H1 (cell line): Measurements from ENCODE around the gene L3MBTL3. TPM values are rescaled to one million over a fixed set of nuclear protein-coding genes. Genes with fewer than 3 reads are reported as not detected.

ENCODE experiments used
- CTCF ChIA-PET: fragments of 300-600 bp; sonication (Branson Sonifier 250); formaldehyde crosslinking; loops from one replicate; lab custom pipeline; 2021; ENCODE audit not compliant: partially characterized antibody; lab: Charles Lee
- POLR2A ChIA-PET: fragments of 300-600 bp; sonication (Branson Sonifier 250); formaldehyde crosslinking; loops from one replicate; lab custom pipeline; 2021; ENCODE audit warnings: inconsistent platforms; ENCODE audit not compliant: partially characterized antibody; lab: Charles Lee
- DNase-seq, 2 experiments: peaks; one replicate each; pipeline versions ENCODE4 v3.0.0 to v3.0.0-alpha.2; 2010 to 2022; ENCODE audit warnings: low spot score in 2 of 2, low read depth in 1 of 2, mixed read lengths in 1 of 2
- FAIRE-seq: peaks from 2 replicates; lab custom pipeline; 2011; peaks lifted over from hg19 to GRCh38; lab: Jason Lieb, UNC
- H2AFZ ChIP-seq: 2 replicates; pipeline ENCODE4 v1.8.1; 2012; ENCODE audit warnings: low read length, inconsistent platforms
- H2AK5ac ChIP-seq: 2 replicates; pipeline ENCODE4 v1.6.1; 2013; ENCODE audit warnings: low read depth, low read length
- H2BK120ac ChIP-seq: replicated peaks from 2 replicates; pipeline ENCODE3; 2013; ENCODE audit warnings: low read depth, low read length, inconsistent platforms
- H2BK12ac ChIP-seq: 2 replicates; pipeline ENCODE4 v1.6.1; 2013; ENCODE audit warnings: low read depth, low read length
- H2BK15ac ChIP-seq: 2 replicates; pipeline ENCODE4 v1.6.1; 2013; ENCODE audit warnings: low read length
- H2BK20ac ChIP-seq: 2 replicates; pipeline ENCODE4 v1.6.1; 2013; ENCODE audit warnings: low read length
- H2BK5ac ChIP-seq: 2 replicates; pipeline ENCODE4 v1.6.1; 2013; ENCODE audit warnings: low read depth, low read length
- H3K14ac ChIP-seq: 2 replicates; pipeline ENCODE4 v1.6.1; 2013; ENCODE audit warnings: inconsistent platforms; ENCODE audit not compliant: insufficient read length
- H3K18ac ChIP-seq: 2 replicates; pipeline ENCODE4 v1.6.1; 2013; ENCODE audit warnings: low read length; ENCODE audit errors: extremely low read depth
- H3K23ac ChIP-seq: 2 replicates; pipeline ENCODE4 v1.6.1; 2013; ENCODE audit warnings: inconsistent platforms; ENCODE audit not compliant: insufficient read length
- H3K23me2 ChIP-seq: 2 replicates; pipeline ENCODE4 v1.6.1; 2013; ENCODE audit warnings: low read depth, low read length
- H3K27ac ChIP-seq: 2 replicates; pipeline ENCODE4 v1.6.1; 2011; ENCODE audit warnings: low read depth, low read length, inconsistent platforms
- H3K27me3 ChIP-seq, 4 experiments: replicated peaks in 1 of 4; 1 replicate in 1 of 4; 2 replicates in 3 of 4; pipeline versions ENCODE4 v1.6.1 to v1.8.1; 2011 to 2013; ENCODE audit warnings: low read length in 3 of 4, mild to moderate bottlenecking in 3 of 4, inconsistent platforms in 2 of 4, mixed read lengths in 2 of 4, moderate library complexity in 1 of 4; ENCODE audit not compliant: control insufficient read depth in 3 of 4, insufficient read depth in 3 of 4; ENCODE audit errors: extremely low read depth in 1 of 4
- H3K36me3 ChIP-seq, 4 experiments: 2 replicates each; pipeline versions ENCODE4 v1.6.1 to v1.8.1; 2011 to 2013; ENCODE audit warnings: mild to moderate bottlenecking in 4 of 4, low read length in 3 of 4, moderate library complexity in 2 of 4, control low read depth in 1 of 4, inconsistent platforms in 1 of 4; ENCODE audit not compliant: insufficient read depth in 4 of 4, control insufficient read depth in 2 of 4
- H3K4ac ChIP-seq: replicated peaks from 2 replicates; pipeline ENCODE3; 2013; ENCODE audit warnings: low read length, low read depth, mixed read lengths, inconsistent platforms; ENCODE audit not compliant: insufficient read length
- H3K4me1 ChIP-seq, 4 experiments: replicated peaks in 1 of 4; 1 replicate in 1 of 4; 2 replicates in 3 of 4; pipeline versions ENCODE4 v1.6.1 to v1.8.1; 2011 to 2013; ENCODE audit warnings: low read length in 3 of 4, inconsistent platforms in 2 of 4, mixed read lengths in 1 of 4; ENCODE audit not compliant: insufficient read depth in 4 of 4, control insufficient read depth in 3 of 4
- H3K4me2 ChIP-seq, 2 experiments: 2 replicates each; pipeline versions ENCODE4 v1.6.1 to v1.8.1; 2011 to 2013; ENCODE audit warnings: low read depth in 2 of 2, low read length in 2 of 2, control low read depth in 1 of 2, inconsistent platforms in 1 of 2, mild to moderate bottlenecking in 1 of 2; ENCODE audit not compliant: insufficient read depth in 1 of 2
- H3K4me3 ChIP-seq, 4 experiments: fragments of 200-600, 300-600 bp in 1 of 4; sonication (generic), shearing (Covaris generic), sonication (Bioruptor Twin) in 1 of 4; 2 replicates each; pipeline versions ENCODE4 v1.5.1 to v1.8.1; 2011 to 2016; ENCODE audit warnings: low read length in 4 of 4, low read depth in 3 of 4, control low read depth in 2 of 4, inconsistent platforms in 2 of 4, mild to moderate bottlenecking in 2 of 4, mixed read lengths in 1 of 4, moderate library complexity in 1 of 4; ENCODE audit not compliant: insufficient read depth in 2 of 4; ENCODE audit errors: extremely low read depth in 1 of 4
- H3K56ac ChIP-seq: replicated peaks from 2 replicates; pipeline ENCODE3; 2013; ENCODE audit warnings: low read depth, mild to moderate bottlenecking, mixed read lengths, low read length, inconsistent platforms; ENCODE audit not compliant: insufficient read length
- H3K79me1 ChIP-seq: 2 replicates; pipeline ENCODE4 v1.6.1; 2013; ENCODE audit warnings: low read depth, low read length, control low read depth
- H3K79me2 ChIP-seq, 2 experiments: 2 replicates each; pipeline versions ENCODE4 v1.6.1 to v1.8.1; 2012 to 2013; ENCODE audit warnings: low read length in 2 of 2, mild to moderate bottlenecking in 2 of 2, inconsistent platforms in 1 of 2; ENCODE audit not compliant: insufficient read depth in 2 of 2, control insufficient read depth in 1 of 2
- H3K9ac ChIP-seq, 4 experiments: replicated peaks in 1 of 4; 1 replicate in 1 of 4; 2 replicates in 3 of 4; pipeline versions ENCODE4 v1.6.1 to v1.8.1; 2011 to 2013; ENCODE audit warnings: low read depth in 3 of 4, low read length in 3 of 4, control low read depth in 2 of 4, mild to moderate bottlenecking in 2 of 4, moderate library complexity in 2 of 4, inconsistent platforms in 1 of 4; ENCODE audit errors: extremely low read depth in 1 of 4
- H3K9me3 ChIP-seq, 2 experiments: 2 replicates each; pipeline versions ENCODE4 v1.6.1 to v1.8.1; 2012 to 2013; ENCODE audit warnings: mild to moderate bottlenecking in 2 of 2, moderate library complexity in 2 of 2, control low read depth in 1 of 2, inconsistent platforms in 1 of 2, low read depth in 1 of 2, low read length in 1 of 2, mixed read lengths in 1 of 2; ENCODE audit not compliant: insufficient read depth in 2 of 2
- H4K20me1 ChIP-seq, 2 experiments: replicated peaks in 1 of 2; 2 replicates each; pipeline versions ENCODE3 to v1.8.1; 2011 to 2013; ENCODE audit warnings: inconsistent platforms in 2 of 2, low read length in 2 of 2, mild to moderate bottlenecking in 1 of 2; ENCODE audit not compliant: insufficient read depth in 2 of 2, control insufficient read depth in 1 of 2
- H4K5ac ChIP-seq: 2 replicates; pipeline ENCODE4 v1.6.1; 2013; ENCODE audit warnings: low read length, low read depth, mixed read lengths, inconsistent platforms; ENCODE audit not compliant: insufficient read length
- H4K8ac ChIP-seq: 2 replicates; pipeline ENCODE4 v1.8.0; 2013; ENCODE audit warnings: mild to moderate bottlenecking, moderate library complexity, low read length, inconsistent platforms; ENCODE audit not compliant: insufficient read depth; ENCODE audit errors: extremely low read depth
- H4K91ac ChIP-seq: replicated peaks from 2 replicates; pipeline ENCODE3; 2013; ENCODE audit warnings: low read length, mixed read lengths, inconsistent platforms; ENCODE audit not compliant: insufficient read length
- ATF3 ChIP-seq: IDR thresholded peaks from 2 replicates; pipeline ENCODE4 v1.6.1; 2011; ENCODE audit warnings: low read depth, mild to moderate bottlenecking, low read length; ENCODE audit not compliant: insufficient read depth
- CREB1 ChIP-seq: IDR thresholded peaks from 2 replicates; pipeline ENCODE4 v1.6.1; 2012; ENCODE audit warnings: inconsistent platforms
- CTCF ChIP-seq, 3 experiments: IDR thresholded peaks; 1 replicate in 2 of 3; 2 replicates in 1 of 3; pipeline versions ENCODE4 v1.5.1 to v1.6.1; 2011; ENCODE audit warnings: low read length in 3 of 3, mild to moderate bottlenecking in 3 of 3, inconsistent platforms in 2 of 3, low read depth in 1 of 3, moderate library complexity in 1 of 3; ENCODE audit not compliant: insufficient read depth in 1 of 3; ENCODE audit errors: control extremely low read depth in 1 of 3
- FOSL1 ChIP-seq: IDR thresholded peaks from 2 replicates; pipeline ENCODE4 v1.6.1; 2011; ENCODE audit warnings: mild to moderate bottlenecking, low read depth, low read length, moderate library complexity; ENCODE audit not compliant: insufficient read depth
- RAD21 ChIP-seq, 2 experiments: IDR thresholded peaks in 1 of 2; conservative IDR thresholded peaks in 1 of 2; 2 replicates each; pipeline ENCODE4 v1.6.1; 2011; ENCODE audit warnings: low read depth in 2 of 2, low read length in 2 of 2, improper control_type of control experiment in 1 of 2, inconsistent platforms in 1 of 2, mild to moderate bottlenecking in 1 of 2, moderate library complexity in 1 of 2
- RBBP5 ChIP-seq: IDR thresholded peaks from 2 replicates; pipeline ENCODE4 v1.7.1; 2012; ENCODE audit warnings: low read depth, mild to moderate bottlenecking, inconsistent platforms, low read length, moderate library complexity, borderline replicate concordance
- RFX5 ChIP-seq: IDR thresholded peaks from 2 replicates; pipeline ENCODE4 v1.6.1; 2011; ENCODE audit warnings: low read depth, low read length, improper control_type of control experiment, borderline replicate concordance
- SIX5 ChIP-seq: IDR thresholded peaks from 2 replicates; pipeline ENCODE4 v1.6.1; 2011; ENCODE audit warnings: mild to moderate bottlenecking, low read depth, low read length
- USF2 ChIP-seq: IDR thresholded peaks from 2 replicates; pipeline ENCODE4 v1.6.1; 2011; ENCODE audit warnings: low read length, improper control_type of control experiment
- WGBS, 2 experiments: shearing (Covaris generic) in 1 of 2; methylation state at CpG; one replicate each; pipeline versions ENCODE4 v1.1.6 to v1.1.7; 2013 to 2015; ENCODE audit warnings: low lambda C conversion rate in 2 of 2, mixed read lengths in 2 of 2, inconsistent platforms in 1 of 2, low coverage in 1 of 2, missing lambda C conversion rate in 1 of 2; ENCODE audit not compliant: insufficient replicate concordance in 2 of 2, insufficient coverage in 1 of 2, insufficient read length in 1 of 2; ENCODE audit errors: extremely low coverage in 1 of 2, missing lambda C conversion rate in 1 of 2; 5-methylcytosine and 5-hydroxymethylcytosine counted together
- polyA plus RNA-seq, 7 experiments: library from polyadenylated mRNA; depleted of rRNA in 3 of 7; stranded (reverse) in 5 of 7; unstranded in 2 of 7; fragments of >200 nt in 5 of 7; fragments of 200-250 nt in 2 of 7; gene quantifications; 1 replicate in 5 of 7; 2 replicates in 1 of 7; 4 replicates in 1 of 7; pipeline versions ENCODE4 v1.2.1 to v1.2.3, GENCODE V29; 2011 to 2013; ENCODE audit warnings: missing spikeins in 2 of 7, mixed read lengths in 2 of 7
- total RNA-seq: library from RNA; stranded (reverse); fragmentation: NEBNext Ultra II Directional; extraction: Animal tissue kit (Norgen Biotek cat#: 25700); gene quantifications from 2 replicates; pipeline ENCODE4 v1.2.1, GENCODE V29; 2021

L3MBTL3 gene
- total and polyA plus RNA-seq, 2 of the 8 experiments (the other 6 are each of a cell fraction or from before 2014, with no cell fraction given): 3.9 to 17.2 TPM

GRCh38 chr6:130113201-130113710 lies 94.9 kb downstream of the L3MBTL3 start:
- CTCF ChIA-PET: interaction anchor here (1.0 to 3.2 kb wide), 2 partner anchors 11 to 167 kb away, joined by 4 to 9 read pairs; no protein-coding TSS in a partner anchor
- no peak for DNase-seq
- TF ChIP-seq RAD21 (IDR thresholded peaks at IDR 0.05 in 1 of 2, conservative IDR thresholded peaks at IDR 0.05 in 1 of 2; ENCODE audit: low read depth in 2 of 2, low read length in 2 of 2) (no peak), RFX5 (no peak), CREB1 (no peak), ATF3 (no peak), SIX5 (no peak), FOSL1 (no peak), CTCF (IDR thresholded peaks at IDR 0.05; ENCODE audit: control extremely low read depth in 1 of 3, insufficient read depth in 1 of 3, low read depth in 1 of 3, low read length in 3 of 3) (no peak), USF2 (no peak), RBBP5 (no peak)

More at GRCh38 chr6:130113201-130113710, 94.9 kb downstream of the L3MBTL3 start:
- 92% methylated on average over 2 of the region's 2 CpGs; no CpG with 5 or more reads in 1 of the 2 experiments for WGBS, 2 experiments
- POLR2A ChIA-PET: no interaction called here
- no peak overlapping the region for H4K5ac ChIP-seq
- no peaks in the 10 kb centered on the region for H3K23me2 ChIP-seq
- no peak overlapping the region for H2AFZ ChIP-seq
- H2BK15ac ChIP-seq: no peak overlapping the region
- no peak for FAIRE-seq
- H3K56ac ChIP-seq: no peak overlapping the region
- no peak overlapping the region for H3K4ac ChIP-seq
- H2BK12ac ChIP-seq: no peak overlapping the region
- H3K27me3 ChIP-seq: no peaks in the 10 kb centered on the region
- H2AK5ac ChIP-seq: no peak overlapping the region
- H3K23ac ChIP-seq: no peak overlapping the region
- H2BK5ac ChIP-seq: no peak overlapping the region
- H3K4me1 ChIP-seq: no peaks in the 10 kb centered on the region
- H3K36me3 ChIP-seq: no peaks in the 10 kb centered on the region
- no peak overlapping the region for H3K27ac ChIP-seq
- H2BK20ac ChIP-seq: no peak overlapping the region
- no peak overlapping the region for H3K9ac ChIP-seq
- H3K18ac ChIP-seq: no peak overlapping the region
- no peaks in the 10 kb centered on the region for H3K79me1 ChIP-seq
- H3K79me2 ChIP-seq: no peaks in the 10 kb centered on the region
- no peak overlapping the region for H4K91ac ChIP-seq
- H3K4me2 ChIP-seq: no peak overlapping the region
- no peaks in the 10 kb centered on the region for H4K20me1 ChIP-seq
- H3K14ac ChIP-seq: no peak overlapping the region
- H2BK120ac ChIP-seq: no peak overlapping the region
- no peak overlapping the region for H3K4me3 ChIP-seq
- no peak overlapping the region for H4K8ac ChIP-seq
- H3K9me3 ChIP-seq: no peaks in the 10 kb centered on the region
